Neural cell (in vitro differentiated cells): ENCODE data around the gene DCANP1. TPM values are rescaled to one million over a fixed set of nuclear protein-coding genes. Genes with fewer than 3 reads are reported as not detected.

ENCODE experiments used
- H2AFZ ChIP-seq: fragments of 200-600, 300-800 bp; sonication (generic), shearing (Covaris generic); 2 replicates; pipeline ENCODE4 v1.6.0; 2014; ENCODE audit warnings: low read depth, mild to moderate bottlenecking, antibody characterized with exemption, low read length, moderate library complexity
- H3F3A ChIP-seq: fragments of 200-600 bp; shearing (Covaris generic); 2 replicates; pipeline ENCODE4 v1.6.1; 2016; ENCODE audit warnings: mild to moderate bottlenecking, moderate library complexity, mixed read lengths, antibody characterized with exemption, low read length; ENCODE audit not compliant: insufficient read depth, poor library complexity, severe bottlenecking
- H3K27ac ChIP-seq: fragments of 200-600, 300-800 bp; sonication (generic), shearing (Covaris generic); 2 replicates; pipeline ENCODE4 v1.5.1; 2014; ENCODE audit warnings: mild to moderate bottlenecking, low read length, moderate library complexity
- H3K27me3 ChIP-seq: fragments of 300-800, 200-600 bp; sonication (generic), shearing (Covaris generic); 2 replicates; pipeline ENCODE4 v1.6.0; 2014; ENCODE audit warnings: mild to moderate bottlenecking, low read depth, low read length, moderate library complexity; ENCODE audit not compliant: insufficient read depth
- H3K36me3 ChIP-seq: fragments of 300-800, 200-600 bp; sonication (generic), shearing (Covaris generic); 2 replicates; pipeline ENCODE4 v1.5.1; 2014; ENCODE audit warnings: mild to moderate bottlenecking, antibody characterized with exemption, low read length, moderate library complexity; ENCODE audit not compliant: insufficient read depth
- H3K4me2 ChIP-seq: fragments of 300-800, 200-600 bp; sonication (generic), shearing (Covaris generic); 2 replicates; pipeline ENCODE4 v1.6.0; 2014; ENCODE audit warnings: mild to moderate bottlenecking, low read length
- H3K4me3 ChIP-seq: fragments of 300-800, 200-600 bp; sonication (generic), shearing (Covaris generic); 2 replicates; pipeline ENCODE4 v1.5.1; 2014; ENCODE audit warnings: mild to moderate bottlenecking, low read length, moderate library complexity
- H3K79me2 ChIP-seq: fragments of 200-600 bp; shearing (Covaris generic); replicated peaks from 2 replicates; pipeline ENCODE4 v1.6.0; 2014; ENCODE audit warnings: mild to moderate bottlenecking, low read length, moderate library complexity; ENCODE audit not compliant: insufficient read depth
- H3K9ac ChIP-seq: fragments of 300-800, 200-600 bp; sonication (generic), shearing (Covaris generic); 2 replicates; pipeline ENCODE4 v1.6.1; 2016; ENCODE audit warnings: mild to moderate bottlenecking, low read length, mixed read lengths
- H3K9me2 ChIP-seq: fragments of 200-600 bp; shearing (Covaris generic); 2 replicates; pipeline ENCODE4 v1.6.1; 2016; ENCODE audit warnings: mild to moderate bottlenecking, low read length, mixed read lengths; ENCODE audit not compliant: insufficient read depth
- H3K9me3 ChIP-seq: fragments of 200-600, 300-800 bp; sonication (generic), shearing (Covaris generic); 2 replicates; pipeline ENCODE4 v1.6.1; 2016; ENCODE audit warnings: mild to moderate bottlenecking, mixed run types, low read length, moderate library complexity, mixed read lengths
- H4K20me1 ChIP-seq: fragments of 200-600 bp; shearing (Covaris generic); 2 replicates; pipeline ENCODE4 v1.6.1; 2016; ENCODE audit warnings: mild to moderate bottlenecking, mixed run types; ENCODE audit not compliant: insufficient read depth
- CTCF ChIP-seq: fragments of 450-650 bp; IDR thresholded peaks from 2 replicates; pipeline ENCODE4 v1.5.1; 2014; ENCODE audit warnings: antibody characterized with exemption, mild to moderate bottlenecking, moderate library complexity; ENCODE audit not compliant: poor library complexity, severe bottlenecking
- EP300 ChIP-seq: fragments of 450-650 bp; conservative IDR thresholded peaks from 2 replicates; pipeline ENCODE4 v1.6.1; 2014; ENCODE audit warnings: antibody characterized with exemption, mild to moderate bottlenecking, moderate library complexity; ENCODE audit not compliant: poor library complexity, severe bottlenecking
- EZH2 ChIP-seq: fragments of 200-600, 300-800 bp; shearing (Covaris generic), sonication (generic); IDR thresholded peaks from 2 replicates; pipeline ENCODE4 v1.6.1; 2014; ENCODE audit warnings: antibody characterized with exemption, low read length, borderline replicate concordance, mild to moderate bottlenecking; ENCODE audit not compliant: insufficient read depth, poor library complexity, severe bottlenecking
- MXI1 ChIP-seq: fragments of 450-650 bp; conservative IDR thresholded peaks from 2 replicates; pipeline ENCODE4 v1.6.1; 2014; ENCODE audit warnings: antibody characterized with exemption, mild to moderate bottlenecking; ENCODE audit not compliant: poor library complexity, severe bottlenecking
- POLR2AphosphoS5 ChIP-seq: IDR thresholded peaks from 2 replicates; pipeline ENCODE4 v1.6.1; 2012
- RAD21 ChIP-seq: fragments of 450-650 bp; conservative IDR thresholded peaks from 2 replicates; pipeline ENCODE4 v1.6.1; 2014; ENCODE audit warnings: antibody characterized with exemption, mild to moderate bottlenecking, moderate library complexity
- REST ChIP-seq: IDR thresholded peaks from 2 replicates; pipeline ENCODE4 v1.6.1; 2012; ENCODE audit warnings: borderline replicate concordance
- SMC3 ChIP-seq: fragments of 450-650 bp; conservative IDR thresholded peaks from 2 replicates; pipeline ENCODE4 v1.6.1; 2014; ENCODE audit warnings: antibody characterized with exemption, mild to moderate bottlenecking, moderate library complexity; ENCODE audit not compliant: poor library complexity
- TAF1 ChIP-seq: IDR thresholded peaks from 2 replicates; pipeline ENCODE4 v1.6.1; 2012; ENCODE audit warnings: low read depth
- polyA plus RNA-seq: library from polyadenylated mRNA; depleted of rRNA; stranded (reverse); fragments of >200 nt; gene quantifications from 2 replicates; pipeline ENCODE4 v1.2.3, GENCODE V29; 2014

The DCANP1 gene
- polyA plus RNA-seq, 1 donor from 2014 or later: not detected

- H3K9me3 ChIP-seq: no peaks in the 10 kb centered on the region
- no peak for TF ChIP-seq EP300
- H3K27me3 ChIP-seq: no peaks in the 10 kb centered on the region
- H3F3A ChIP-seq: no peaks in the 10 kb centered on the region
- no peak overlapping the region for H3K9ac ChIP-seq
- no peaks in the 10 kb centered on the region for H3K79me2 ChIP-seq
- H4K20me1 ChIP-seq: no peaks in the 10 kb centered on the region
- no peaks in the 10 kb centered on the region for H3K36me3 ChIP-seq
- no peak overlapping the region for H3K4me3 ChIP-seq
- H3K27ac ChIP-seq: no peak overlapping the region
- H3K9me2 ChIP-seq: no peaks in the 10 kb centered on the region
- H3K4me2 ChIP-seq: no peak overlapping the region
- no peak overlapping the region for H2AFZ ChIP-seq
These were observed 42.1 kb downstream of the DCANP1 start for GRCh38 chr5:135405082-135405481.

- Histone ChIP-seq H3K4me2 (no peak overlapping the region), H3K27ac (no peak overlapping the region), H3F3A (no peaks in the 10 kb centered on the region), H3K79me2 (peaks cover 23% of the 10 kb centered on the region), H3K9ac (no peak overlapping the region), H3K9me2 (no peaks in the 10 kb centered on the region), H2AFZ (no peak overlapping the region), H3K9me3 (no peaks in the 10 kb centered on the region), H3K4me3 (no peak overlapping the region), H3K36me3 (no peaks in the 10 kb centered on the region), H4K20me1 (no peaks in the 10 kb centered on the region), H3K27me3 (no peaks in the 10 kb centered on the region)
- TF ChIP-seq CTCF: no peak
These were observed 45.1 kb downstream of the DCANP1 start for GRCh38 chr5:135402031-135402430.

- no peak overlapping the region for H3K4me2 ChIP-seq
- no peak overlapping the region for H3K9ac ChIP-seq
- no peak for TF ChIP-seq EZH2
- no peak for TF ChIP-seq TAF1
- TF ChIP-seq MXI1: no peak
- no peak for TF ChIP-seq SMC3
- TF ChIP-seq CTCF: no peak
- no peak for TF ChIP-seq REST
- TF ChIP-seq RAD21: no peak
- no peak for TF ChIP-seq POLR2AphosphoS5
- TF ChIP-seq EP300: no peak
- no peaks in the 10 kb centered on the region for H3K27me3 ChIP-seq
- no peak overlapping the region for H2AFZ ChIP-seq
- no peak overlapping the region for H3K4me3 ChIP-seq
- no peaks in the 10 kb centered on the region for H3F3A ChIP-seq
- H3K9me3 ChIP-seq: no peaks in the 10 kb centered on the region
- no peak overlapping the region for H3K27ac ChIP-seq
- peaks cover 33% of the 10 kb centered on the region for H3K79me2 ChIP-seq
- no peaks in the 10 kb centered on the region for H4K20me1 ChIP-seq
- no peaks in the 10 kb centered on the region for H3K36me3 ChIP-seq
- H3K9me2 ChIP-seq: no peaks in the 10 kb centered on the region
These were observed 46.3 kb downstream of the DCANP1 start for GRCh38 chr5:135400866-135401265.
